IMR-90 (cell line): Measurements from ENCODE around the gene CREBBP. TPM values are rescaled to one million over a fixed set of nuclear protein-coding genes. Genes with fewer than 3 reads are reported as not detected.
A peak's percentile ranks its signal among the peaks of the same experiment; 100 is the strongest.

Source experiments
- ATAC-seq: fragments of 200-7000 bp; cut with Tn5 transposase; 2 replicates; pipeline ENCODE4 v1.9.1; 2020; ENCODE audit warnings: low read depth, mild to moderate bottlenecking, moderate library complexity
- BruUV-seq: library from RNA; stranded (reverse); fragments of 400-500 nt; replicated peaks from 2 replicates; lab custom pipeline; 2021; lab: Mats Ljungman, UMichigan
- CTCF ChIA-PET: fragments of 300-600 bp; formaldehyde crosslinking; extraction: SDS; loops from one replicate; lab custom pipeline; 2021; ENCODE audit warnings: antibody characterized with exemption; lab: Yijun Ruan, JAX
- POLR2A ChIA-PET: fragments of 300-600 bp; sonication (Branson Sonifier 250); formaldehyde crosslinking; loops from one replicate; lab custom pipeline; 2022; ENCODE audit warnings: antibody characterized with exemption; ENCODE audit not compliant: unreplicated experiment; lab: Charles Lee
- DNase-seq: peaks from one replicate; pipeline ENCODE4 v3.0.0; 2013
- H2AFZ ChIP-seq: replicated peaks from 2 replicates; pipeline ENCODE3; 2013; ENCODE audit warnings: low read length, mild to moderate bottlenecking; ENCODE audit not compliant: poor library complexity
- H2AK5ac ChIP-seq: 2 replicates; pipeline ENCODE4 v1.6.1; 2013; ENCODE audit warnings: low read depth, low read length, inconsistent platforms
- H2AK9ac ChIP-seq: replicated peaks from 2 replicates; pipeline ENCODE3; 2013; ENCODE audit warnings: mild to moderate bottlenecking, low read depth, low read length, moderate library complexity; ENCODE audit not compliant: poor library complexity
- H2BK120ac ChIP-seq: 2 replicates; pipeline ENCODE4 v1.6.1; 2013; ENCODE audit warnings: low read depth, low read length, inconsistent platforms
- H2BK15ac ChIP-seq: 3 replicates; pipeline ENCODE4 v1.6.1; 2013; ENCODE audit warnings: low read depth, low read length, inconsistent platforms
- H2BK20ac ChIP-seq: 2 replicates; pipeline ENCODE4 v1.6.1; 2013; ENCODE audit warnings: low read depth, mild to moderate bottlenecking, inconsistent platforms, low read length, moderate library complexity
- H2BK5ac ChIP-seq: 2 replicates; pipeline ENCODE4 v1.6.1; 2013; ENCODE audit warnings: mild to moderate bottlenecking, low read depth, low read length, inconsistent platforms; ENCODE audit not compliant: poor library complexity, severe bottlenecking
- H3K14ac ChIP-seq: replicated peaks from 2 replicates; pipeline ENCODE4 v1.6.1; 2013; ENCODE audit warnings: low read depth, low read length, inconsistent platforms
- H3K18ac ChIP-seq: 2 replicates; pipeline ENCODE4 v1.6.1; 2013; ENCODE audit warnings: low read depth, low read length, control low read depth
- H3K23ac ChIP-seq: 2 replicates; pipeline ENCODE4 v1.6.1; 2013; ENCODE audit warnings: low read depth, low read length, inconsistent platforms
- H3K27ac ChIP-seq: 2 replicates; pipeline ENCODE4 v1.5.1; 2013; ENCODE audit warnings: mild to moderate bottlenecking, control low read depth, low read length; ENCODE audit not compliant: insufficient read depth
- H3K27me3 ChIP-seq: 2 replicates; pipeline ENCODE4 v1.6.1; 2013; ENCODE audit warnings: low read length; ENCODE audit not compliant: control insufficient read depth, insufficient read depth
- H3K36me3 ChIP-seq: 2 replicates; pipeline ENCODE4 v1.6.1; 2013; ENCODE audit warnings: low read length, mixed read lengths; ENCODE audit not compliant: control insufficient read depth, insufficient read depth
- H3K4ac ChIP-seq: 2 replicates; pipeline ENCODE4 v1.6.1; 2013; ENCODE audit warnings: low read depth, low read length, inconsistent platforms
- H3K4me1 ChIP-seq: 2 replicates; pipeline ENCODE4 v1.6.1; 2013; ENCODE audit warnings: low read length, mixed read lengths; ENCODE audit not compliant: control insufficient read depth, insufficient read depth
- H3K4me2 ChIP-seq: 2 replicates; pipeline ENCODE4 v1.6.1; 2013; ENCODE audit warnings: low read depth, mild to moderate bottlenecking, control low read depth, low read length, moderate library complexity
- H3K4me3 ChIP-seq: 2 replicates; pipeline ENCODE4 v1.5.1; 2013; ENCODE audit warnings: low read depth, mild to moderate bottlenecking, control low read depth, low read length, moderate library complexity; ENCODE audit not compliant: insufficient read depth
- H3K56ac ChIP-seq: 2 replicates; pipeline ENCODE4 v1.6.1; 2013; ENCODE audit warnings: low read length, inconsistent platforms; ENCODE audit not compliant: insufficient read depth; ENCODE audit errors: extremely low read depth
- H3K79me1 ChIP-seq, 2 experiments: 2 replicates each; pipeline ENCODE4 v1.6.1; 2013; ENCODE audit warnings: low read length in 2 of 2, inconsistent platforms in 1 of 2, low read depth in 1 of 2
- H3K9ac ChIP-seq: 2 replicates; pipeline ENCODE4 v1.6.1; 2013; ENCODE audit warnings: low read depth, low read length, control low read depth
- H3K9me1 ChIP-seq: 2 replicates; pipeline ENCODE4 v1.6.1; 2013; ENCODE audit warnings: low read length, inconsistent platforms; ENCODE audit not compliant: insufficient read depth
- H3K9me3 ChIP-seq: 2 replicates; pipeline ENCODE4 v1.6.1; 2013; ENCODE audit warnings: low read length; ENCODE audit not compliant: control insufficient read depth, insufficient read depth
- H4K20me1 ChIP-seq: 2 replicates; pipeline ENCODE4 v1.6.1; 2013; ENCODE audit warnings: low read length, inconsistent platforms; ENCODE audit not compliant: insufficient read depth
- H4K5ac ChIP-seq: 2 replicates; pipeline ENCODE4 v1.6.1; 2013; ENCODE audit warnings: mild to moderate bottlenecking, low read depth, low read length, control low read depth
- H4K8ac ChIP-seq, 2 experiments: 2 replicates each; pipeline ENCODE4 v1.6.1; 2013; ENCODE audit warnings: low read depth in 2 of 2, low read length in 2 of 2, control low read depth in 1 of 2, inconsistent platforms in 1 of 2
- H4K91ac ChIP-seq: 2 replicates; pipeline ENCODE4 v1.6.1; 2013; ENCODE audit warnings: low read depth, low read length, inconsistent platforms; ENCODE audit not compliant: insufficient read depth
- CEBPB ChIP-seq: IDR thresholded peaks from 2 replicates; pipeline ENCODE4 v1.6.1; 2012; ENCODE audit warnings: low read depth, low read length, improper control_type of control experiment
- CHD1 ChIP-seq: IDR thresholded peaks from 2 replicates; pipeline ENCODE4 v1.6.1; 2012; ENCODE audit warnings: low read depth, low read length, improper control_type of control experiment
- ELK1 ChIP-seq: fragments of 150-350 bp; IDR thresholded peaks from 2 replicates; pipeline ENCODE4 v1.6.1; 2016; ENCODE audit warnings: low read depth, mild to moderate bottlenecking, low read length, moderate library complexity, borderline replicate concordance
- MAFK ChIP-seq: IDR thresholded peaks from 2 replicates; pipeline ENCODE4 v1.6.1; 2012; ENCODE audit warnings: low read depth, low read length, improper control_type of control experiment
- MAZ ChIP-seq: IDR thresholded peaks from 2 replicates; pipeline ENCODE4 v1.6.1; 2012; ENCODE audit warnings: low read depth, mild to moderate bottlenecking, low read length, improper control_type of control experiment, moderate library complexity, borderline replicate concordance
- MXI1 ChIP-seq: IDR thresholded peaks from 2 replicates; pipeline ENCODE4 v1.6.1; 2012; ENCODE audit warnings: low read depth, mild to moderate bottlenecking, low read length, moderate library complexity, borderline replicate concordance
- NFE2L2 ChIP-seq: fragments of 150-350 bp; IDR thresholded peaks from 2 replicates; pipeline ENCODE4 v1.6.1; 2016; ENCODE audit warnings: low read depth, mild to moderate bottlenecking, low read length
- POLR2A ChIP-seq: IDR thresholded peaks from 2 replicates; pipeline ENCODE4 v1.6.1; 2012; ENCODE audit warnings: mild to moderate bottlenecking, low read depth, low read length
- RAD21 ChIP-seq: IDR thresholded peaks from 2 replicates; pipeline ENCODE4 v1.6.1; 2012; ENCODE audit warnings: low read length, improper control_type of control experiment
- RCOR1 ChIP-seq: IDR thresholded peaks from 2 replicates; pipeline ENCODE4 v1.6.1; 2012; ENCODE audit warnings: mild to moderate bottlenecking, low read length, improper control_type of control experiment; ENCODE audit not compliant: insufficient replicate concordance
- SMC3 ChIP-seq: fragments of 150-350 bp; IDR thresholded peaks from 2 replicates; pipeline ENCODE4 v1.6.1; 2016; ENCODE audit warnings: low read depth, mild to moderate bottlenecking, antibody characterized with exemption, low read length, moderate library complexity
- USF2 ChIP-seq: fragments of 150-350 bp; IDR thresholded peaks from 2 replicates; pipeline ENCODE4 v1.6.1; 2017; ENCODE audit warnings: mild to moderate bottlenecking, antibody characterized with exemption, low read length, low read depth
- WGBS, 2 experiments: methylation state at CpG; one replicate each; pipeline versions ENCODE4 v1.1.5 to v1.1.7; 2013; ENCODE audit warnings: missing lambda C conversion rate in 2 of 2; ENCODE audit not compliant: insufficient read length in 1 of 2; ENCODE audit errors: extremely low coverage in 2 of 2; 5-methylcytosine and 5-hydroxymethylcytosine counted together
- dilution Hi-C: fragments of 300-500 bp; cut with HindIII; formaldehyde crosslinking; loops from one replicate; pipeline ENCODE4 v1.14.3; 2018; ENCODE audit warnings: low sequenced_read_pairs; ENCODE audit not compliant: unreplicated experiment
- in situ Hi-C: fragments of 300-500 bp; cut with MboI; formaldehyde crosslinking; loops from 3 replicates; pipeline ENCODE4 v1.14.3; 2019; ENCODE audit warnings: low sequenced_read_pairs, inconsistent platforms, mixed read lengths
- intact Hi-C: fragments of 100-400 bp; cut with micrococcal nuclease; formaldehyde crosslinking; loops from 2 replicates; pipeline ENCODE4 v1.10.0; 2022
- polyA plus RNA-seq, 3 experiments: library from polyadenylated mRNA; depleted of rRNA; stranded (reverse); fragments of >200 nt; gene quantifications; 2 replicates each; pipeline ENCODE4 v1.2.3, GENCODE V29; 2012; ENCODE audit warnings: low replicate concordance in 1 of 3
- total RNA-seq: library from RNA; depleted of rRNA; stranded (reverse); fragments of >200 nt; gene quantifications from 2 replicates; pipeline ENCODE4 v1.2.3, GENCODE V29; 2012
- TF ChIP-seq, protein P1 (sequence below): conservative IDR thresholded peaks from 2 replicates; pipeline ENCODE4 v1.5.1; 2012; ENCODE audit warnings: mild to moderate bottlenecking, low read depth, low read length, improper control_type of control experiment

Gene CREBBP
- total and polyA plus RNA-seq, 2 of the 4 experiments (the other 2 are of a cell fraction) = 7.3 to 12.5 TPM

- H3K27me3 ChIP-seq = no peaks in the 10 kb centered on the region
- ATAC-seq (no peak), DNase-seq (no peak)
- H3K4me3 ChIP-seq = peak overlapping the region; percentile 75
- peak overlapping the region; percentile 78 for H3K56ac ChIP-seq
- ChIA-PET POLR2A (interaction anchor here (0.6 to 0.7 kb wide), 2 partner anchors 150 to 577 kb away, joined by 3 to 7 read pairs; no protein-coding TSS in a partner anchor), CTCF (interaction anchor here (1.4 kb wide), 1 partner anchor 221 kb away, joined by 3 read pairs; no protein-coding TSS in a partner anchor)
- H3K79me1 ChIP-seq = peaks cover 24 to 45% of the 10 kb centered on the region in 2 experiments
- H4K8ac ChIP-seq = peak overlapping the region; percentile 99 to 100
- no peaks in the 10 kb centered on the region; the same call in 1 of the 2 replicates for H3K4me1 ChIP-seq
- H2BK120ac ChIP-seq = peak overlapping the region; percentile 59
- H4K91ac ChIP-seq = peak overlapping the region; percentile 94
- H3K9me3 ChIP-seq = no peaks in the 10 kb centered on the region
- peak overlapping the region; percentile 91 for H3K4me2 ChIP-seq
- H4K20me1 ChIP-seq = peaks cover 10% of the 10 kb centered on the region
- H2BK20ac ChIP-seq = 0 out of 2 replicates have a peak overlapping the region, but pooled peaks have one; percentile 8
- H3K36me3 ChIP-seq = peaks cover 9% of the 10 kb centered on the region
- no TSS peak for BruUV-seq
- dilution Hi-C loops = no loop called here
- TF ChIP-seq MAZ = no peak
- no peak for TF ChIP-seq MAFK
- TF ChIP-seq RAD21 = no peak
- no peak for TF ChIP-seq CEBPB
- TF ChIP-seq NFE2L2 = no peak
- TF ChIP-seq MXI1 = no peak
- no peak for TF ChIP-seq USF2
- no peak for TF ChIP-seq RCOR1
- no peak for TF ChIP-seq CHD1
- TF ChIP-seq SMC3 = no peak
- TF ChIP-seq, protein P1, sequence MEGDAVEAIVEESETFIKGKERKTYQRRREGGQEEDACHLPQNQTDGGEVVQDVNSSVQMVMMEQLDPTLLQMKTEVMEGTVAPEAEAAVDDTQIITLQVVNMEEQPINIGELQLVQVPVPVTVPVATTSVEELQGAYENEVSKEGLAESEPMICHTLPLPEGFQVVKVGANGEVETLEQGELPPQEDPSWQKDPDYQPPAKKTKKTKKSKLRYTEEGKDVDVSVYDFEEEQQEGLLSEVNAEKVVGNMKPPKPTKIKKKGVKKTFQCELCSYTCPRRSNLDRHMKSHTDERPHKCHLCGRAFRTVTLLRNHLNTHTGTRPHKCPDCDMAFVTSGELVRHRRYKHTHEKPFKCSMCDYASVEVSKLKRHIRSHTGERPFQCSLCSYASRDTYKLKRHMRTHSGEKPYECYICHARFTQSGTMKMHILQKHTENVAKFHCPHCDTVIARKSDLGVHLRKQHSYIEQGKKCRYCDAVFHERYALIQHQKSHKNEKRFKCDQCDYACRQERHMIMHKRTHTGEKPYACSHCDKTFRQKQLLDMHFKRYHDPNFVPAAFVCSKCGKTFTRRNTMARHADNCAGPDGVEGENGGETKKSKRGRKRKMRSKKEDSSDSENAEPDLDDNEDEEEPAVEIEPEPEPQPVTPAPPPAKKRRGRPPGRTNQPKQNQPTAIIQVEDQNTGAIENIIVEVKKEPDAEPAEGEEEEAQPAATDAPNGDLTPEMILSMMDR = no peak
- TF ChIP-seq ELK1 = no peak
- no peak for TF ChIP-seq POLR2A
- 100% methylated on average over 1 of the region's 5 CpGs; no CpG with 5 or more reads in 1 of the 2 experiments for WGBS, 2 experiments
- in situ Hi-C loops = no loop called here
- H2BK15ac ChIP-seq = peak overlapping the region; percentile 27; the same call in 2 of the 3 replicates
- peak overlapping the region; percentile 20; the same call in 1 of the 2 replicates for H3K18ac ChIP-seq
- peak overlapping the region; percentile 85 for H2BK5ac ChIP-seq
- peaks cover 11% of the 10 kb centered on the region for H3K9me1 ChIP-seq
- peak overlapping the region; percentile 96 for H2AK5ac ChIP-seq
- H3K4ac ChIP-seq = peak overlapping the region; percentile 98
- H3K23ac ChIP-seq = peak overlapping the region; percentile 92
- H2AFZ ChIP-seq = peak overlapping the region; percentile 100
- intact Hi-C loops = no loop called here
- H3K27ac ChIP-seq = peak overlapping the region; percentile 86
- peak overlapping the region; percentile 78 for H3K9ac ChIP-seq
- H2AK9ac ChIP-seq = peak overlapping the region; percentile 97
- peak overlapping the region; percentile 85 for H4K5ac ChIP-seq
- peak overlapping the region; percentile 93 for H3K14ac ChIP-seq
Measured at GRCh38 chr16:3718019-3718391, 162.5 kb downstream of the CREBBP start.
